AG09319 (cell line): ENCODE data around the gene SLC9A2.

Experiments
- DNase-seq: peaks from one replicate; pipeline ENCODE4 v3.0.0-alpha.2; 2010; ENCODE audit warnings: low read depth; ENCODE audit errors: extremely low read depth
- TF ChIP-seq, protein P1 (sequence below): IDR thresholded peaks from 2 replicates; pipeline ENCODE4 v1.5.1; 2011; ENCODE audit warnings: low read depth, mild to moderate bottlenecking, inconsistent platforms, low read length, moderate library complexity

Gene SLC9A2

DNA sequence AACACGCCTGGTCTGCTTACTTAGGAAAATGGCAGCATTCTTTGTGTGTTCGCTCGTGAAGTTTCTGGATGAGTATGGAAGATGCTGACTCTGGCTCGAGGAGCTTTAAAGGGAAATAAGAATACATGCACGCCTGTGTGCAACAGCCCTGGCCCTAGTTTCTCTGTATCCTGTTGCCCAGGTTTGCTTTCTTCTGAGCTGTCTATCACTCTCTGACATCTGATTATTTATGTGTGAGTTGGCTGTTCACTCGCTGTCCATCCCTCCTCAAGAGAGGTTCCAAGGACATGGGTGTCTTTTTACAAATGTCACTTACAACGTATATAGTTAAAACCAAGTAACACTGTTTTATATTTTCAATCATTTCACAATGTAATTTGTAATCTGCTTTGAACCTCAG is 16.0 kb downstream of the SLC9A2 start:
- no peak for DNase-seq
- TF ChIP-seq, protein P1, sequence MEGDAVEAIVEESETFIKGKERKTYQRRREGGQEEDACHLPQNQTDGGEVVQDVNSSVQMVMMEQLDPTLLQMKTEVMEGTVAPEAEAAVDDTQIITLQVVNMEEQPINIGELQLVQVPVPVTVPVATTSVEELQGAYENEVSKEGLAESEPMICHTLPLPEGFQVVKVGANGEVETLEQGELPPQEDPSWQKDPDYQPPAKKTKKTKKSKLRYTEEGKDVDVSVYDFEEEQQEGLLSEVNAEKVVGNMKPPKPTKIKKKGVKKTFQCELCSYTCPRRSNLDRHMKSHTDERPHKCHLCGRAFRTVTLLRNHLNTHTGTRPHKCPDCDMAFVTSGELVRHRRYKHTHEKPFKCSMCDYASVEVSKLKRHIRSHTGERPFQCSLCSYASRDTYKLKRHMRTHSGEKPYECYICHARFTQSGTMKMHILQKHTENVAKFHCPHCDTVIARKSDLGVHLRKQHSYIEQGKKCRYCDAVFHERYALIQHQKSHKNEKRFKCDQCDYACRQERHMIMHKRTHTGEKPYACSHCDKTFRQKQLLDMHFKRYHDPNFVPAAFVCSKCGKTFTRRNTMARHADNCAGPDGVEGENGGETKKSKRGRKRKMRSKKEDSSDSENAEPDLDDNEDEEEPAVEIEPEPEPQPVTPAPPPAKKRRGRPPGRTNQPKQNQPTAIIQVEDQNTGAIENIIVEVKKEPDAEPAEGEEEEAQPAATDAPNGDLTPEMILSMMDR: no peak

- DNase-seq: no peak
- TF ChIP-seq, protein P1: no peak
Observed at GRCh38 chr2:102636283-102636907, 17.0 kb downstream of the SLC9A2 start.

DNA sequence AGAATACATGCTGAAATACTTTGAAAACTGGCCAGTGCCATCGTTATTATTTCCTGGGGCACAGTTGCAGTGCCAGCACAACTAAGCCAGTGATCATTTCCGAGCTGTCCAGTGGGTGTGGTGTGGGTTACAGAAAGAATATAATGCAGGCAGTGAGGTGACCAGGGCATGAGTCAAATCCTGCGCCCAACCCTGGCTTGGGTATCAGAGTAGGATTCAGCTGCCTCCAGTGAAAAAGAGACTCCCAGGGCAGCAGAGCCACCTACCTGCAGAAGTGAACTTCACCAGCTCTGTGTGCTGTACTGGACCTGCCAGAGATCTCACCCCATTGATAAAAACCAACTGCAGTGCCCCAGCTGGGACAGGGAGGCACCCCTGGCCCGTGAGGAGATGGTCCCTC is 18.0 kb downstream of the SLC9A2 start:
- no peak for DNase-seq
- TF ChIP-seq, protein P1: no peak

DNA sequence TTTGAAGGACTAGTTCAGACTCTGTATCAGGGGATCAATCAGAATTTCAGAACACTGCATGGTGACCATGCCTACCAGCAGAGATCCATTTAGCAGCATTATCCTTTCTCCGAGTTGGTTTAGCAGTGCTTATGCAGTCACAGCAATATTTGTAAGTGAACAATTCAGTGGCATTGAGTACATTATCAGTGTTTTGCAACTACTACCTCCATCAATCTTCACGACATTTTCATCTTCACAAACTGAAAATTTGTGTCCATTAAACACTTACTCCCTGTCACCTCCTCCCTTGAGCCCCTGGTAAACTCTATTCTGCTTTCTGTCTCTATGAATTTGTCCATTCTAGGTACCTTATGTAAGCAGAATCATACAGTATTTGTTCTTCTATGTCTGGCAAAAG is 20.1 kb downstream of the SLC9A2 start:
- TF ChIP-seq, protein P1: no peak
- DNase-seq: no peak

DNA sequence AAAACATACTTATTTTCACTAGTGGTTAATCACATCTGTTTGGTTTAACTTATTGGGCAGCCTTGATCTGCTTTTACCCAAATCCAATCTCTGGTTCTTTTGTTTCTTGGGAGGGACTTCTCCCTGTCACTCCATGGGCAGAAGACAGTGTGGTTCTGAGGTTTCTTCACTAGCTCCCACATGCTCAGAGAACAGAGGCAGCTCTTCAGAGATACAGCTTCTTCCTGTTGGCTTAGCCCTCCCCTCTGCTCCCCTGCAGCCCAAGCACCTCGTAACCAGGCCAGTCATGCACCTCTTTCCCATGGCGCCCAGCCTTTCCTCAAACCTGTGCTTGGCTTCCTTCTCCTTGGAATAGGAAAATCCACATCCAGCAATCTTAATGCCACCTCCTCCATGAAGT is 32.8 kb downstream of the SLC9A2 start:
- TF ChIP-seq, protein P1: no peak

GRCh38 chr2:102657770-102658169 is 38.4 kb downstream of the SLC9A2 start:
- TF ChIP-seq, protein P1: no peak
- DNase-seq: no peak

More for the DNA sequence above, 32.8 kb downstream of the SLC9A2 start:
- DNase-seq: no peak

DNA sequence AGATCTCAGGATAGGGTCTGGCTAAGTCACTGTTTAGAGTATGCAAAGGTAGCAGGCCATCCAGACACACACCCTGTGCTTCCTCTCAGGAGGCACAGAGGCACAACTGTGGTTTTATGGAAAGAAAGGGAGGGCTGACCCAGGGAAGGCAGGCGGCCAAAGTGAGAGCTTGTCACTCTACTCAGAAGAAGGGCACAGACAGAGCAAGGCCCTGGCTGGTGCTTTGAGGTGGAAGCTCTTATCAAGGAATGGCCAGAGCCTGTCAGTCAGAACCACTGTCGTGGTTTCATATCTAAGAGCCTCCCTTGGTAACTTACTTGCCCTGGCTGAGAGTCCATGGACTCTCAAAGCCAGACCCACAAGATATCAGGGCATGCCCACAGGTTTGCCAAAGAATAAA is 40.7 kb downstream of the SLC9A2 start:
- DNase-seq: no peak
- TF ChIP-seq, protein P1: no peak
